ENCODE measurements around the gene CHST12. TPM values are rescaled to one million over a fixed set of nuclear protein-coding genes. Genes with fewer than 3 reads are reported as not detected.

The CHST12 gene
- total and polyA plus RNA-seq, 2 donors (not counting 1 experiment from before 2014, with no cell fraction given), result 25.4 to 27.1 TPM

DNA sequence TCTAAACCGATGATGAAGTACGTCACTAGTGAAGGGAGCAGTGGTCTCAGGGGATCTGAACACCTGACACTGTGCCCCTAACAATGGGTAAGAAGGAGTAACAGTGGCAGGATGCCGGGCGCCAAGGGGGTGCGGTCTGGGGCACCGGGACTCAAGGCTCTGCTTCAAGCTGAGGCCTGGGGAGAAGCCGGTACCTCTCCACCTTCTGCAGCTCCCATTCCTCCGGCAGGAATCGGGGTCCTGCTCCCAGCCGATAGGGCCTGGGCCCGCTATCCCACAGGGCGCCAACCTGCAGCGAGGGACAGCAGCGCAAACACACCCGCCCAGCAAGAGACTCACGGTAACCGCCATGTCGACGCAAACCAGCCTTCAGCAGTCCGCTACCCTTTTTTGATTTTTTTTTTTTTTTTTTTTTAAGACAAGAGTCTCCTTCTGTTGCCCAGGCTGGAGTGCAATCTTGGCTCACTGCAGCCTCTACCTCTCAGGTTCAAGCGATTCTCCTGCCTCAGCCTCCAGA lies 8.8 kb upstream of the CHST12 start:
- H3K4me3 Mint-ChIP-seq, result no peak overlapping the region
- Histone ChIP-seq H3K4me2 (replicated peaks; ENCODE audit: low read depth, low read length, poor library complexity, severe bottlenecking) (no peak overlapping the region), H3K9ac (ENCODE audit: low read length) (no peak overlapping the region), H3K27me3 (replicated peaks in 1 of 4; ENCODE audit: control extremely low read depth in 1 of 4, control insufficient read depth in 3 of 4, insufficient read depth in 4 of 4, low read length in 3 of 4) (no peaks in the 10 kb centered on the region), H3K36me3 (replicated peaks in 1 of 2; ENCODE audit: control extremely low read depth in 1 of 2, control insufficient read depth in 1 of 2, extremely low read depth in 1 of 2, insufficient read depth in 2 of 2, low read length in 1 of 2) (no peaks in the 10 kb centered on the region), H3K4me1 (ENCODE audit: control insufficient read depth in 2 of 2, insufficient read depth in 2 of 2, low read length in 2 of 2) (peaks cover 0 to 1% of the 10 kb centered on the region in 2 donors), H2AFZ (ENCODE audit: insufficient read depth, low read depth, low read length, poor library complexity, severe bottlenecking) (no peak overlapping the region), H3K79me2 (ENCODE audit: control insufficient read depth, insufficient read depth, low read length) (no peaks in the 10 kb centered on the region), H3K27ac (ENCODE audit: low read length in 2 of 2) (no peak overlapping the region), H3K9me3 (ENCODE audit: control extremely low read depth in 1 of 3, control insufficient read depth in 2 of 3, insufficient read depth in 1 of 3, low read length in 2 of 3) (no peaks in the 10 kb centered on the region), H4K20me1 (ENCODE audit: control insufficient read depth, insufficient read depth, low read length, poor library complexity, severe bottlenecking) (no peaks in the 10 kb centered on the region), H3K4me3 (ENCODE audit: control extremely low read depth in 1 of 5, extremely low read depth in 1 of 5, insufficient read depth in 1 of 5, low read depth in 2 of 5, low read length in 4 of 5) (no peak overlapping the region)
- H3K4me1 Mint-ChIP-seq, result peaks cover 10% of the 10 kb centered on the region
- ChIA-PET POLR2A (interaction anchor here (0.7 kb wide), 1 partner anchor 845 kb away, joined by 4 read pairs; no protein-coding TSS in a partner anchor), CTCF (interaction anchor here (0.6 kb wide), 1 partner anchor 106 kb away, joined by 5 read pairs; no protein-coding TSS in a partner anchor)
- no peak for ATAC-seq (ENCODE audit: low read depth)
- TF ChIP-seq EZH2 (IDR thresholded peaks at IDR 0.05; ENCODE audit: borderline replicate concordance, insufficient read depth, low read depth, low read length, poor library complexity, severe bottlenecking) (no peak), CTCF (IDR thresholded peaks at IDR 0.05) (no peak)
- DNase-seq, result no peak
- H3K27ac Mint-ChIP-seq, result no peak overlapping the region
- H3K27me3 Mint-ChIP-seq, result no peaks in the 10 kb centered on the region
- H3K9me3 Mint-ChIP-seq (ENCODE audit: insufficient read depth), result no peaks in the 10 kb centered on the region
- intact Hi-C loops (cut with micrococcal nuclease), result no loop called here
- 89% methylated on average over 20 of the region's 21 CpGs for WGBS (ENCODE audit: insufficient coverage)

DNA sequence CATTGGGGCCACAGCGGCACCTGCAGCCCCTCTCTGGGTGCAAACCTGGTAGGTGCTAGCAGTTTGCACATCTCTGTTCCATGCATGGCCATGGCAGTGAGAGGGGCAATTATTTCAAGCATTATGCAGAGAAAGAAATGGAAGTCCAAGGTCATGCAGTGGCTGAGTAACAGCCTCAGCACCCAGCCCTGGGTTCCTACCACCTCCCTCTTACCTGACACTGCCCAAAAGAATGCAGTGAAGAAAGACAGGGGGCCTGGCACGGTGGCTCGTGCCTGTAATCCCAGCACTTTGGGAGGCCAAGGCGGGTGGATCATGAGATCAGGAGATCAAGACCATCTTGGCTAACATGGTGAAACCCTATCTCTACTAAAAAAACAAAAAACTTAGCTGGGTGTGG lies 4.9 kb upstream of the CHST12 start:
- H3K27ac Mint-ChIP-seq, result peak overlapping the region; percentile 38
- DNase-seq (no peak), ATAC-seq (ENCODE audit: low read depth) (no peak)
- H2AFZ ChIP-seq (ENCODE audit: insufficient read depth, low read depth, low read length, poor library complexity, severe bottlenecking), result no peak overlapping the region
- H3K9me3 Mint-ChIP-seq (ENCODE audit: insufficient read depth), result no peaks in the 10 kb centered on the region
- ChIA-PET CTCF (no interaction called here), POLR2A (interaction anchor here (0.7 kb wide), 1 partner anchor 399 kb away, joined by 7 read pairs; no protein-coding TSS in a partner anchor)
- H3K27me3 Mint-ChIP-seq, result no peaks in the 10 kb centered on the region
- H3K9ac ChIP-seq (ENCODE audit: low read length), result no peak overlapping the region
- no peak overlapping the region for H3K27ac ChIP-seq (ENCODE audit: low read length in 2 of 2)
- intact Hi-C loops (cut with micrococcal nuclease), result no loop called here
- no peaks in the 10 kb centered on the region for H3K36me3 ChIP-seq (replicated peaks in 1 of 2; ENCODE audit: control extremely low read depth in 1 of 2, control insufficient read depth in 1 of 2, extremely low read depth in 1 of 2, insufficient read depth in 2 of 2, low read length in 1 of 2)
- no peak overlapping the region for H3K4me2 ChIP-seq (replicated peaks; ENCODE audit: low read depth, low read length, poor library complexity, severe bottlenecking)
- 88% methylated on average over 1 of the region's 4 CpGs for WGBS (ENCODE audit: insufficient coverage)
- peaks cover 19% of the 10 kb centered on the region for H3K4me1 Mint-ChIP-seq
- H3K4me3 ChIP-seq (ENCODE audit: control extremely low read depth in 1 of 5, extremely low read depth in 1 of 5, insufficient read depth in 1 of 5, low read depth in 2 of 5, low read length in 4 of 5), result no peak overlapping the region
- H3K4me1 ChIP-seq (ENCODE audit: control insufficient read depth in 2 of 2, insufficient read depth in 2 of 2, low read length in 2 of 2), result peaks cover 4 to 15% of the 10 kb centered on the region in 2 donors
- no peaks in the 10 kb centered on the region for H4K20me1 ChIP-seq (ENCODE audit: control insufficient read depth, insufficient read depth, low read length, poor library complexity, severe bottlenecking)
- H3K9me3 ChIP-seq (ENCODE audit: control extremely low read depth in 1 of 3, control insufficient read depth in 2 of 3, insufficient read depth in 1 of 3, low read length in 2 of 3), result peaks cover 0 to 3% (median 0%) of the 10 kb centered on the region in 3 donors
- TF ChIP-seq EZH2 (IDR thresholded peaks at IDR 0.05; ENCODE audit: borderline replicate concordance, insufficient read depth, low read depth, low read length, poor library complexity, severe bottlenecking) (no peak), CTCF (IDR thresholded peaks at IDR 0.05) (no peak)
- H3K27me3 ChIP-seq (replicated peaks in 1 of 4; ENCODE audit: control extremely low read depth in 1 of 4, control insufficient read depth in 3 of 4, insufficient read depth in 4 of 4, low read length in 3 of 4), result no peaks in the 10 kb centered on the region
- no peak overlapping the region for H3K4me3 Mint-ChIP-seq
- no peaks in the 10 kb centered on the region for H3K79me2 ChIP-seq (ENCODE audit: control insufficient read depth, insufficient read depth, low read length)
